ENCODE measurements around the gene ATP5IF1.

Gene ATP5IF1

GRCh38 chr1:28235755-28236655, at the start of gene ATP5IF1:
ATP5IF1 (plus strand) TSS chr1:28236124; CDS start chr1:28236184, 60 bp downstream.
- DNase-seq (ENCODE audit: low read depth) = peak; percentile 85

- no peak for DNase-seq (ENCODE audit: low read depth)
These were observed 45.5 kb upstream of the ATP5IF1 start for GRCh38 chr1:28190337-28190979.

GRCh38 chr1:28190996-28191645, 44.8 kb upstream of the ATP5IF1 start:
- no peak for DNase-seq (ENCODE audit: low read depth)

GRCh38 chr1:28193701-28194161, 42.2 kb upstream of the ATP5IF1 start:
- DNase-seq (ENCODE audit: low read depth) = no peak

GRCh38 chr1:28194326-28195035, 41.4 kb upstream of the ATP5IF1 start:
- no peak for DNase-seq (ENCODE audit: low read depth)

- DNase-seq (ENCODE audit: low read depth) = no peak
These were observed 40.1 kb upstream of the ATP5IF1 start for GRCh38 chr1:28195780-28196179.

GRCh38 chr1:28196330-28196729, 39.6 kb upstream of the ATP5IF1 start:
- no peak for DNase-seq (ENCODE audit: low read depth)

GRCh38 chr1:28197682-28198415, 38.1 kb upstream of the ATP5IF1 start:
- DNase-seq (ENCODE audit: low read depth) = no peak

- peak; percentile 20 for DNase-seq (ENCODE audit: low read depth)
These were observed 36.3 kb upstream of the ATP5IF1 start for GRCh38 chr1:28199328-28200233.

- DNase-seq (ENCODE audit: low read depth) = no peak
These were observed 35.6 kb upstream of the ATP5IF1 start for GRCh38 chr1:28200234-28200873.

- DNase-seq (ENCODE audit: low read depth) = no peak
These were observed 30.7 kb upstream of the ATP5IF1 start for GRCh38 chr1:28205243-28205642.

- DNase-seq (ENCODE audit: low read depth) = peak; percentile 27
These were observed 27.0 kb upstream of the ATP5IF1 start for GRCh38 chr1:28208818-28209441.

GRCh38 chr1:28209700-28210099, 26.2 kb upstream of the ATP5IF1 start:
- no peak for DNase-seq (ENCODE audit: low read depth)

- no peak for DNase-seq (ENCODE audit: low read depth)
These were observed 22.6 kb upstream of the ATP5IF1 start for GRCh38 chr1:28213315-28213714.

- DNase-seq (ENCODE audit: low read depth) = no peak
These were observed 6.8 kb upstream of the ATP5IF1 start for GRCh38 chr1:28229089-28229488.

GRCh38 chr1:28229996-28230395, 5.9 kb upstream of the ATP5IF1 start:
- DNase-seq (ENCODE audit: low read depth) = no peak

- DNase-seq (ENCODE audit: low read depth) = peak; percentile 92
These were observed 3.2 kb upstream of the ATP5IF1 start, which contains the start of gene DNAJC8 for GRCh38 chr1:28232558-28233263. DNAJC8 (minus strand) TSS chr1:28233029; CDS start chr1:28232998, 31 bp downstream.

- no peak for DNase-seq (ENCODE audit: low read depth)
These were observed 2.7 kb upstream of the ATP5IF1 start for GRCh38 chr1:28233264-28233606.
